SU-DHL-6 (cell line): ENCODE results near the gene F8.

ENCODE experiments used
- EZH2phosphoT487 ChIP-seq: fragments of 200-600 bp; sonication (generic), shearing (Covaris generic); conservative IDR thresholded peaks from 2 replicates; pipeline ENCODE4 v1.6.1; 2018; ENCODE audit warnings: mild to moderate bottlenecking, antibody characterized with exemption, low read length, moderate library complexity, mixed read lengths
- TF ChIP-seq, protein P1 (sequence below): fragments of 200-600 bp; sonication (generic); IDR thresholded peaks from one replicate; pipeline ENCODE4 v1.5.1; 2017; ENCODE audit warnings: antibody characterized with exemption, mild to moderate bottlenecking, low read length, moderate library complexity; ENCODE audit not compliant: insufficient read depth, poor library complexity, severe bottlenecking

- TF ChIP-seq, protein P1, sequence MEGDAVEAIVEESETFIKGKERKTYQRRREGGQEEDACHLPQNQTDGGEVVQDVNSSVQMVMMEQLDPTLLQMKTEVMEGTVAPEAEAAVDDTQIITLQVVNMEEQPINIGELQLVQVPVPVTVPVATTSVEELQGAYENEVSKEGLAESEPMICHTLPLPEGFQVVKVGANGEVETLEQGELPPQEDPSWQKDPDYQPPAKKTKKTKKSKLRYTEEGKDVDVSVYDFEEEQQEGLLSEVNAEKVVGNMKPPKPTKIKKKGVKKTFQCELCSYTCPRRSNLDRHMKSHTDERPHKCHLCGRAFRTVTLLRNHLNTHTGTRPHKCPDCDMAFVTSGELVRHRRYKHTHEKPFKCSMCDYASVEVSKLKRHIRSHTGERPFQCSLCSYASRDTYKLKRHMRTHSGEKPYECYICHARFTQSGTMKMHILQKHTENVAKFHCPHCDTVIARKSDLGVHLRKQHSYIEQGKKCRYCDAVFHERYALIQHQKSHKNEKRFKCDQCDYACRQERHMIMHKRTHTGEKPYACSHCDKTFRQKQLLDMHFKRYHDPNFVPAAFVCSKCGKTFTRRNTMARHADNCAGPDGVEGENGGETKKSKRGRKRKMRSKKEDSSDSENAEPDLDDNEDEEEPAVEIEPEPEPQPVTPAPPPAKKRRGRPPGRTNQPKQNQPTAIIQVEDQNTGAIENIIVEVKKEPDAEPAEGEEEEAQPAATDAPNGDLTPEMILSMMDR, result no peak
- TF ChIP-seq EZH2phosphoT487, result no peak
Measured at GRCh38 chrX:155068165-155068564, 45.6 kb upstream of the F8 start.
